Thoracic aorta (tissue), 2 donors: ENCODE data around the gene ZNF543. TPM values are rescaled to one million over a fixed set of nuclear protein-coding genes. Genes with fewer than 3 reads are reported as not detected.

Source experiments
- ATAC-seq: fragments of 150-250 bp; one replicate; pipeline ENCODE4 v1.8.0; 2017; ENCODE audit warnings: low read depth; ENCODE audit not compliant: insufficient number of reproducible peaks, low FRiP score
- DNase-seq: peaks from one replicate; pipeline ENCODE4 v3.0.0-alpha.2; 2020; ENCODE audit warnings: low spot score
- H3K27ac ChIP-seq, 2 donors: fragments of 200-600 bp; sonication (generic); 1 replicate in 1 of 2; 2 replicates in 1 of 2; pipeline ENCODE4 v1.5.1; 2016; ENCODE audit warnings: mild to moderate bottlenecking in 2 of 2, moderate library complexity in 2 of 2
- H3K27me3 ChIP-seq: fragments of 200-600 bp; sonication (generic); replicated peaks from 2 replicates; pipeline ENCODE4 v1.6.0; 2016; ENCODE audit warnings: mild to moderate bottlenecking; ENCODE audit not compliant: insufficient read depth
- H3K36me3 ChIP-seq: fragments of 200-600 bp; sonication (generic); one replicate; pipeline ENCODE4 v1.5.1; 2016
- H3K4me1 ChIP-seq, 2 donors: fragments of 200-600 bp; sonication (generic); 1 replicate in 1 of 2; 2 replicates in 1 of 2; pipeline versions ENCODE4 v1.5.1 to v1.6.0; 2016; ENCODE audit warnings: low read depth in 2 of 2, mild to moderate bottlenecking in 1 of 2; ENCODE audit not compliant: control insufficient read depth in 1 of 2
- H3K4me3 ChIP-seq: fragments of 200-600 bp; sonication (generic); 2 replicates; pipeline ENCODE4 v1.5.1; 2016; ENCODE audit warnings: mild to moderate bottlenecking
- H3K9me3 ChIP-seq: fragments of 200-600 bp; sonication (generic); 2 replicates; pipeline ENCODE4 v1.5.1; 2016
- CTCF ChIP-seq: fragments of 200-600 bp; sonication (generic); IDR thresholded peaks from one replicate; pipeline ENCODE4 v1.5.1; 2019; ENCODE audit warnings: antibody characterized with exemption
- total RNA-seq, 2 donors: library from RNA; depleted of rRNA; stranded (reverse); fragments of >200 nt; gene quantifications; one replicate each; pipeline versions ENCODE4 v1.1.0 to v1.2.3, GENCODE V29; 2016

Gene ZNF543
- total RNA-seq, 2 donors from 2014 or later, result 7.6 to 9.7 TPM

- DNase-seq (no peak), ATAC-seq (no peak)
- no peak for TF ChIP-seq CTCF
- peak overlapping the region; percentile 11 for H3K4me3 ChIP-seq
- no peak overlapping the region for H3K27ac ChIP-seq
- peaks cover 57% of the 10 kb centered on the region for H3K36me3 ChIP-seq
- no peaks in the 10 kb centered on the region for H3K4me1 ChIP-seq
- no peaks in the 10 kb centered on the region for H3K27me3 ChIP-seq
- H3K9me3 ChIP-seq, result peaks cover 53% of the 10 kb centered on the region
Measured at GRCh38 chr19:57327993-57328392, 7.7 kb downstream of the ZNF543 start.

- H3K27me3 ChIP-seq, result no peaks in the 10 kb centered on the region
- no peak for DNase-seq
- H3K4me3 ChIP-seq, result no peak overlapping the region
- H3K4me1 ChIP-seq, result peaks cover 0 to 7% of the 10 kb centered on the region in 2 donors
- TF ChIP-seq CTCF, result no peak
- no peak overlapping the region for H3K27ac ChIP-seq
- H3K36me3 ChIP-seq, result peaks cover under 1% of the 10 kb centered on the region
- peaks cover 18% of the 10 kb centered on the region for H3K9me3 ChIP-seq
- no peak for ATAC-seq
Measured at GRCh38 chr19:57334191-57334590, 13.9 kb downstream of the ZNF543 start.

- Histone ChIP-seq H3K9me3 (no peaks in the 10 kb centered on the region), H3K27me3 (no peaks in the 10 kb centered on the region), H3K4me1 (peaks cover 0 to 7% of the 10 kb centered on the region in 2 donors), H3K36me3 (no peaks in the 10 kb centered on the region), H3K27ac (peak overlapping the region in 1 of 2 donors; percentile 72), H3K4me3 (no peak overlapping the region)
- no peak for DNase-seq
- TF ChIP-seq CTCF, result no peak
- peak; percentile 86 for ATAC-seq
Measured at GRCh38 chr19:57338877-57339276, 18.6 kb downstream of the ZNF543 start.

- H3K9me3 ChIP-seq, result no peaks in the 10 kb centered on the region
- H3K4me3 ChIP-seq, result no peak overlapping the region
- H3K36me3 ChIP-seq, result no peaks in the 10 kb centered on the region
- no peak for DNase-seq
- H3K27ac ChIP-seq, result no peak overlapping the region
- peaks cover 0 to 7% of the 10 kb centered on the region in 2 donors for H3K4me1 ChIP-seq
- TF ChIP-seq CTCF, result no peak
- H3K27me3 ChIP-seq, result no peaks in the 10 kb centered on the region
- no peak for ATAC-seq
Measured at GRCh38 chr19:57342582-57342981, 22.3 kb downstream of the ZNF543 start.

- no peaks in the 10 kb centered on the region for H3K9me3 ChIP-seq
- no peaks in the 10 kb centered on the region for H3K36me3 ChIP-seq
- no peak overlapping the region for H3K4me3 ChIP-seq
- H3K27ac ChIP-seq, result no peak overlapping the region
- TF ChIP-seq CTCF, result no peak
- H3K27me3 ChIP-seq, result no peaks in the 10 kb centered on the region
- no peak for ATAC-seq
- no peak for DNase-seq
- H3K4me1 ChIP-seq, result peaks cover 8 to 11% of the 10 kb centered on the region in 2 donors
Measured at GRCh38 chr19:57348136-57348535, 27.9 kb downstream of the ZNF543 start.
